ENCODE data around the gene KRT6A.
A peak's percentile ranks its signal among the peaks of the same experiment; 100 is the strongest.
"Not testable (repeated sequence)": the region's sequence is repeated elsewhere in the genome, so short reads cannot be mapped to it uniquely, and the experiment has no call there.

The KRT6A gene

GRCh38 chr12:52448228-52448627 is 44.8 kb downstream of the KRT6A start:
- DNase-seq (ENCODE audit: low read depth): peak; percentile 32

DNA sequence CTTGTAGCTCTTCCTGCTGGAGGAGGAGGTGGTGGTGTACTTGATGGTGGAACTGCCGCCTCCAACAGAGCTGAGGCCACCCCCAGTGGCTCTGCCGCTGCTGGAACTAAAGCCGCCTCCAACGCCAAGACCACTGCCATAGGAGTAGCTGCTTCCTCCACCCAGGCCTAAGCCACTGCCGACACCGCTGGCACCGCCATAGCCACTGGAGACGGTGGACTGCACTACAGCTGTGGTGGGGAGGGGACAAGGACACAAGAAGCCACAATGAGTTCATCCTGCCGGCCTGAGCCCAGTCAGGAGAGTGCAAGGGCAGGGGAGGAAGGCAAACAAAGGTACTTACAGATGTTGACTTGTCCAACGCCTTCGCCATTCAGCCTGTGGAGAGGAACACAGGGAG is 45.9 kb downstream of the KRT6A start:
- DNase-seq (ENCODE audit: low read depth): peak; percentile 40
- not testable (repeated sequence) for H3K4me3 ChIP-seq (ENCODE audit: low read length)

More at GRCh38 chr12:52448228-52448627, 44.8 kb downstream of the KRT6A start:
- TF ChIP-seq, protein P1, sequence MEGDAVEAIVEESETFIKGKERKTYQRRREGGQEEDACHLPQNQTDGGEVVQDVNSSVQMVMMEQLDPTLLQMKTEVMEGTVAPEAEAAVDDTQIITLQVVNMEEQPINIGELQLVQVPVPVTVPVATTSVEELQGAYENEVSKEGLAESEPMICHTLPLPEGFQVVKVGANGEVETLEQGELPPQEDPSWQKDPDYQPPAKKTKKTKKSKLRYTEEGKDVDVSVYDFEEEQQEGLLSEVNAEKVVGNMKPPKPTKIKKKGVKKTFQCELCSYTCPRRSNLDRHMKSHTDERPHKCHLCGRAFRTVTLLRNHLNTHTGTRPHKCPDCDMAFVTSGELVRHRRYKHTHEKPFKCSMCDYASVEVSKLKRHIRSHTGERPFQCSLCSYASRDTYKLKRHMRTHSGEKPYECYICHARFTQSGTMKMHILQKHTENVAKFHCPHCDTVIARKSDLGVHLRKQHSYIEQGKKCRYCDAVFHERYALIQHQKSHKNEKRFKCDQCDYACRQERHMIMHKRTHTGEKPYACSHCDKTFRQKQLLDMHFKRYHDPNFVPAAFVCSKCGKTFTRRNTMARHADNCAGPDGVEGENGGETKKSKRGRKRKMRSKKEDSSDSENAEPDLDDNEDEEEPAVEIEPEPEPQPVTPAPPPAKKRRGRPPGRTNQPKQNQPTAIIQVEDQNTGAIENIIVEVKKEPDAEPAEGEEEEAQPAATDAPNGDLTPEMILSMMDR (IDR thresholded peaks at IDR 0.05; ENCODE audit: insufficient read depth, low read depth, low read length, missing control alignments): no peak
- no peak overlapping the region for H3K4me3 ChIP-seq (ENCODE audit: low read length)

DNA sequence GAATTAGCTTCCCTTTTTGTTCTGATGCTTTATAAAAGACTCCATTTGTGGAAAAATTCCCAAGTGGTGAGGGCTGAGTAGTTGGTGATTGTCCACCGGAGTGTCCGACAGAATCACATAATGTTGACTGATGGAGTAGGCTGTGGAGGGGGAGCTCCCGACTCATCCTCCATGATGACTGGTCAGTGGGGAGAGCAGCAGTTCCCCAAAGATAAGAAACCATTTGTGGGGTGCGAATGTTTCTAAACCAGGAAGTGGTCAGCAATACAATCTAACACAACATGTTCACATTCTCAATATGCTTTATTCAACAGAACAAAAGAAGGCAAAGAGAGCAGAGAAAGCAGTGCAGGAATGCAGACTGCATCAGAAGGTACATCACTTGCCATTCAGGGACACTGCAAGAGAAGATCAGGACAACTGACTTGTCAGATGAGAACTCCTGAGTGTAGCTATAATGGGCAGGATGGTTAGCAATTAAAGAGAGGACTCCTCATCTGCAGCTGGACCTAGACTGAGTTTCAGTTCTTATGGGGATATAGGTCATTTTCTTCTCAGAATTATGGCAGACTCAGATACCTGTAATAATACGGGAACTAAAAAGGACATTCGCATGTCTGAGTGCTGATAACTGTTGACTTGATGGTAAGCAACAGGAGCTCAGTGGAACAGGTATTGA is 46.6 kb downstream of the KRT6A start:
- DNase-seq (ENCODE audit: low read depth): peak; percentile 54
- TF ChIP-seq, protein P1 (IDR thresholded peaks at IDR 0.05; ENCODE audit: insufficient read depth, low read depth, low read length, missing control alignments): no peak
- H3K4me3 ChIP-seq (ENCODE audit: low read length): no peak overlapping the region

GRCh38 chr12:52445876-52446275 is 47.2 kb downstream of the KRT6A start:
- TF ChIP-seq, protein P1 (IDR thresholded peaks at IDR 0.05; ENCODE audit: insufficient read depth, low read depth, low read length, missing control alignments): no peak
- DNase-seq (ENCODE audit: low read depth): peak; percentile 69
- H3K4me3 ChIP-seq (ENCODE audit: low read length): no peak overlapping the region

DNA sequence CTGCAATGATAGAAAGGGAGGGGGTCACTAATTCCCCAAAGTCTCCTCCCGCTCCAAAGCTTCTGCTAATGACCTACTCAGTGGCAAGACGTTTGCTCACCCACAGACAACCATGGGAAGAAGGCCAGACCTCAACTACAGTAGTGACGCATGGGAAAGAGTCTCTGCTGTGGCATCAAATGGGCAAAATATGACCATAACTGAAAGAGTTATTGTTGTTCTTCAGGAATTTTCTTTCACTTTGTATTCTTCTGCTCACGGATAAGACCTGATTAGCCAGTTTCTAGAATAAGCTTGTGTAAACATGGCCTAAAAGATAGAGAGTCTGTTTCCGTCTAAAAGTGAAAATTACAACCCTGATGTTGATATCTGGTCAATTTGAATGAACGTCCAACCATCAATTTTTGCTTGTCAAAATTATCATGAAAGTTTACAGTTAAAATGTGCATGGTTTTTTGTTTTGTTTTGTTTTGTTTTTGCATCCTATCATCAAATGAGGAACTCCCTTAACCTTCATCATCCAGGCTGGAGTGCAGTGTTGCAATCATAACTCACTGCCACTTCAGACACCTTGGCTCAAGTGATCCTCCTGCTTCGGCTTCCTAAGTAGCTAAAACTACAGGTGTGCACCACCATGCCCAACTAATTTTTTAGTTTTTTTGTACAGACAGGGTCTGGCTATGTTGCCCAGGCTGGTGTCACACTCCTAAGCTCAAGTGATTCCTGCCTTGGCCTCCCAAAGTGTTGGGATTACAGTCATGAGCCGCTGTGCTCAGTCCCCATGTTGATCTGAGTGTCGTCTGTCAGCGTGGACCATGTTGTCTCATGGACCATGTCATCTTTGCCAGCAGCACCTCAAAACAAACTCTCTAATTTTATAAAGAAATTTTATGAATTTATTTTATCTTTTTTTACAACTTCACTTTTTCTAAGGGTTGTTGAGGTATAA is 48.1 kb downstream of the KRT6A start:
- DNase-seq (ENCODE audit: low read depth): peak; percentile 85
- TF ChIP-seq, protein P1 (IDR thresholded peaks at IDR 0.05; ENCODE audit: insufficient read depth, low read depth, low read length, missing control alignments): no peak
- H3K4me3 ChIP-seq (ENCODE audit: low read length): no peak overlapping the region

- no peak overlapping the region for H3K4me3 ChIP-seq (ENCODE audit: low read length)
- DNase-seq (ENCODE audit: low read depth): no peak
- TF ChIP-seq, protein P1 (IDR thresholded peaks at IDR 0.05; ENCODE audit: insufficient read depth, low read depth, low read length, missing control alignments): no peak
Measured at GRCh38 chr12:52443966-52444365, 49.1 kb downstream of the KRT6A start.

GRCh38 chr12:52442600-52443061 is 50.4 kb downstream of the KRT6A start:
- no peak overlapping the region for H3K4me3 ChIP-seq (ENCODE audit: low read length)
- DNase-seq (ENCODE audit: low read depth): peak; percentile 95
- TF ChIP-seq, protein P1 (IDR thresholded peaks at IDR 0.05; ENCODE audit: insufficient read depth, low read depth, low read length, missing control alignments): no peak
